Gastrocnemius medialis (tissue), 4 donors: ENCODE measurements around the gene LRRFIP1.

ENCODE experiments used
- POLR2A ChIP-seq, 2 donors: fragments of 450-650 bp; IDR thresholded peaks; one replicate each; pipeline ENCODE4 v1.6.1; 2017; ENCODE audit warnings: antibody characterized with exemption in 2 of 2, mild to moderate bottlenecking in 2 of 2, moderate library complexity in 2 of 2
- TF ChIP-seq, protein P1 (sequence below), 5 experiments: fragments of 450-650 bp in 3 of 5; fragments of 200-600 bp in 2 of 5; sonication (generic) in 2 of 5; IDR thresholded peaks in 4 of 5; conservative IDR thresholded peaks in 1 of 5; 1 replicate in 4 of 5; 2 replicates in 1 of 5; pipeline ENCODE4 v1.5.1; 2016 to 2019; ENCODE audit warnings: antibody characterized with exemption in 5 of 5, mild to moderate bottlenecking in 3 of 5, moderate library complexity in 3 of 5

GRCh38 chr2:237637429-237638135 is 10.2 kb downstream of the LRRFIP1 start:
- TF ChIP-seq, protein P1, sequence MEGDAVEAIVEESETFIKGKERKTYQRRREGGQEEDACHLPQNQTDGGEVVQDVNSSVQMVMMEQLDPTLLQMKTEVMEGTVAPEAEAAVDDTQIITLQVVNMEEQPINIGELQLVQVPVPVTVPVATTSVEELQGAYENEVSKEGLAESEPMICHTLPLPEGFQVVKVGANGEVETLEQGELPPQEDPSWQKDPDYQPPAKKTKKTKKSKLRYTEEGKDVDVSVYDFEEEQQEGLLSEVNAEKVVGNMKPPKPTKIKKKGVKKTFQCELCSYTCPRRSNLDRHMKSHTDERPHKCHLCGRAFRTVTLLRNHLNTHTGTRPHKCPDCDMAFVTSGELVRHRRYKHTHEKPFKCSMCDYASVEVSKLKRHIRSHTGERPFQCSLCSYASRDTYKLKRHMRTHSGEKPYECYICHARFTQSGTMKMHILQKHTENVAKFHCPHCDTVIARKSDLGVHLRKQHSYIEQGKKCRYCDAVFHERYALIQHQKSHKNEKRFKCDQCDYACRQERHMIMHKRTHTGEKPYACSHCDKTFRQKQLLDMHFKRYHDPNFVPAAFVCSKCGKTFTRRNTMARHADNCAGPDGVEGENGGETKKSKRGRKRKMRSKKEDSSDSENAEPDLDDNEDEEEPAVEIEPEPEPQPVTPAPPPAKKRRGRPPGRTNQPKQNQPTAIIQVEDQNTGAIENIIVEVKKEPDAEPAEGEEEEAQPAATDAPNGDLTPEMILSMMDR (IDR thresholded peaks at IDR 0.05 in 4 of 5, conservative IDR thresholded peaks at IDR 0.05 in 1 of 5), result no peak
- TF ChIP-seq POLR2A (IDR thresholded peaks at IDR 0.05), result no peak
